HepG2 (cell line): ENCODE data around the gene WDHD1. TPM values are rescaled to one million over a fixed set of nuclear protein-coding genes. Genes with fewer than 3 reads are reported as not detected.

ENCODE experiments used
- ARID2 ChIP-seq: sonication (generic); formaldehyde crosslinking; IDR thresholded peaks from 2 replicates; pipeline ENCODE4 v1.8.1; 2022; ENCODE audit warnings: mild to moderate bottlenecking, missing genetic modification reagents, borderline replicate concordance
- CCDC6 ChIP-seq: sonication (generic); formaldehyde crosslinking; IDR thresholded peaks from 2 replicates; pipeline ENCODE4 v1.8.1; 2022; ENCODE audit warnings: mild to moderate bottlenecking, missing genetic modification reagents, moderate library complexity
- GFI1 ChIP-seq: sonication (generic); formaldehyde crosslinking; IDR thresholded peaks from 2 replicates; pipeline ENCODE4 v1.5.0; 2020; ENCODE audit warnings: missing genetic modification reagents, mild to moderate bottlenecking, borderline replicate concordance
- GLMP ChIP-seq: sonication (generic); formaldehyde crosslinking; IDR thresholded peaks from 2 replicates; pipeline ENCODE4 v1.9.0; 2021; ENCODE audit warnings: missing genetic modification reagents, mild to moderate bottlenecking, borderline replicate concordance
- HCFC1 ChIP-seq: fragments of 150-350 bp; IDR thresholded peaks from 2 replicates; pipeline ENCODE4 v1.6.1; 2014; ENCODE audit warnings: low read depth, low read length
- HNF1A ChIP-seq, 2 experiments: sonication (generic) in 1 of 2; formaldehyde crosslinking in 1 of 2; IDR thresholded peaks; 2 replicates each; pipeline versions ENCODE4 v1.4.0 to v1.6.1; 2016 to 2020; ENCODE audit warnings: borderline replicate concordance in 1 of 2, low read depth in 1 of 2, mild to moderate bottlenecking in 1 of 2, missing genetic modification reagents in 1 of 2
- IRF2 ChIP-seq: IDR thresholded peaks from 2 replicates; pipeline ENCODE4 v1.6.1; 2018; ENCODE audit warnings: missing genetic modification reagents, missing compliant biosample characterization
- KLF15 ChIP-seq: sonication (generic); formaldehyde crosslinking; IDR thresholded peaks from 2 replicates; pipeline ENCODE4 v1.8.1; 2023; ENCODE audit warnings: borderline replicate concordance, mild to moderate bottlenecking, inconsistent platforms, missing genetic modification reagents, mixed read lengths
- NFKBIZ ChIP-seq: IDR thresholded peaks from 2 replicates; pipeline ENCODE4 v1.6.1; 2018; ENCODE audit warnings: missing genetic modification reagents, missing compliant biosample characterization
- NR2F6 ChIP-seq, 2 experiments: IDR thresholded peaks; 2 replicates each; pipeline ENCODE4 v1.6.1; 2016; ENCODE audit warnings: antibody characterized with exemption in 1 of 2, mild to moderate bottlenecking in 1 of 2
- YEATS2 ChIP-seq: sonication (generic); formaldehyde crosslinking; IDR thresholded peaks from 2 replicates; pipeline ENCODE4 v1.4.0; 2020; ENCODE audit warnings: missing genetic modification reagents, borderline replicate concordance
- ZBTB25 ChIP-seq: IDR thresholded peaks from 2 replicates; pipeline ENCODE4 v1.6.1; 2018; ENCODE audit warnings: missing genetic modification reagents
- ZFP41 ChIP-seq: sonication (generic); formaldehyde crosslinking; IDR thresholded peaks from 2 replicates; pipeline ENCODE4 v1.4.0; 2020; ENCODE audit warnings: mild to moderate bottlenecking, missing genetic modification reagents, borderline replicate concordance
- ZFP91 ChIP-seq: sonication (generic); formaldehyde crosslinking; IDR thresholded peaks from 2 replicates; pipeline ENCODE4 v1.9.0; 2022; ENCODE audit warnings: missing genetic modification reagents, mild to moderate bottlenecking, borderline replicate concordance
- ZNF256 ChIP-seq: sonication (generic); formaldehyde crosslinking; conservative IDR thresholded peaks from 2 replicates; pipeline ENCODE4 v1.4.0; 2020; ENCODE audit warnings: missing genetic modification reagents
- ZNF276 ChIP-seq: sonication (generic); formaldehyde crosslinking; IDR thresholded peaks from 2 replicates; pipeline ENCODE4 v1.4.0; 2020; ENCODE audit warnings: mild to moderate bottlenecking, low read depth, missing genetic modification reagents
- ZNF446 ChIP-seq: sonication (generic); formaldehyde crosslinking; IDR thresholded peaks from 2 replicates; pipeline ENCODE4 v1.5.0; 2020; ENCODE audit warnings: mild to moderate bottlenecking, missing genetic modification reagents
- polyA plus RNA-seq, 8 experiments: library from polyadenylated mRNA; depleted of rRNA in 3 of 8; stranded (reverse) in 7 of 8; unstranded in 1 of 8; fragments of >200 nt; fragmentation: Illumina TruSeq in 4 of 8; extraction: Trizol in 4 of 8; gene quantifications; 2 replicates each; pipeline versions ENCODE4 v1.2.1 to v1.2.3, GENCODE V29; 2011 to 2016; ENCODE audit warnings: low read depth in 4 of 8, missing spikeins in 1 of 8, mixed read lengths in 1 of 8; ENCODE audit not compliant: insufficient read depth in 1 of 8
- total RNA-seq, 5 experiments: library from RNA; depleted of rRNA; stranded (reverse); fragments of >200 nt; fragmentation: Illumina TruSeq; extraction: Trizol; gene quantifications; 2 replicates each; pipeline ENCODE4 v1.2.3, GENCODE V29; 2016; ENCODE audit warnings: low read depth in 1 of 5

Gene WDHD1
- total and polyA plus RNA-seq, 2 of the 13 experiments (the other 11 are each of a cell fraction or from before 2014, with no cell fraction given) = 5.5 to 27.5 TPM

- TF ChIP-seq HNF1A (IDR thresholded peaks at IDR 0.05; ENCODE audit: low read depth) (no peak), HNF1A (CRISPR knock-in tag; IDR thresholded peaks at IDR 0.05; ENCODE audit: borderline replicate concordance) (peak; percentile 80), GFI1 (peak; percentile 73; the same call in 1 of the 2 replicates), ZFP41 (peak; percentile 42; the same call in 1 of the 2 replicates), KLF15 (CRISPR knock-in tag) (no peak), ZNF446 (CRISPR knock-in tag) (peak; percentile 94), ARID2 (CRISPR knock-in tag) (peak; percentile 78; the same call in 1 of the 2 replicates), IRF2 (peak; percentile 86), ZBTB25 (CRISPR knock-in tag) (0 out of 2 replicates have a peak, but pooled peaks have one; percentile 21), ZNF256 (0 out of 2 replicates have a peak, but pooled peaks have one; percentile 58), CCDC6 (CRISPR knock-in tag) (peak; percentile 69; the same call in 1 of the 2 replicates), NR2F6 (IDR thresholded peaks at IDR 0.05) (no peak), NR2F6 (CRISPR knock-in tag; IDR thresholded peaks at IDR 0.05) (no peak; the same call in 1 of the 2 replicates), ZNF276 (CRISPR knock-in tag) (no peak; the same call in 1 of the 2 replicates), YEATS2 (CRISPR knock-in tag) (peak; percentile 70; the same call in 1 of the 2 replicates), NFKBIZ (CRISPR knock-in tag) (no peak; the same call in 1 of the 2 replicates), GLMP (CRISPR knock-in tag) (no peak), HCFC1 (peak; percentile 56; the same call in 1 of the 2 replicates), ZFP91 (CRISPR knock-in tag) (peak; percentile 96)
These were observed 24.7 kb upstream of the WDHD1 start, which contains the start of gene MAPK1IP1L (continued) for GRCh38 chr14:55051423-55052268.
